Stimulated activated naive CD4-positive, alpha-beta T cell (primary cell): Measurements from ENCODE around the gene ERICH2.
"Not testable (repeated sequence)": the region's sequence is repeated elsewhere in the genome, so short reads cannot be mapped to it uniquely, and the experiment has no call there.

Experiments
- DNase-seq, 6 experiments: peaks; one replicate each; lab custom pipeline; 2025; lab: John Stamatoyannopoulos, UW

Gene ERICH2, protein sequence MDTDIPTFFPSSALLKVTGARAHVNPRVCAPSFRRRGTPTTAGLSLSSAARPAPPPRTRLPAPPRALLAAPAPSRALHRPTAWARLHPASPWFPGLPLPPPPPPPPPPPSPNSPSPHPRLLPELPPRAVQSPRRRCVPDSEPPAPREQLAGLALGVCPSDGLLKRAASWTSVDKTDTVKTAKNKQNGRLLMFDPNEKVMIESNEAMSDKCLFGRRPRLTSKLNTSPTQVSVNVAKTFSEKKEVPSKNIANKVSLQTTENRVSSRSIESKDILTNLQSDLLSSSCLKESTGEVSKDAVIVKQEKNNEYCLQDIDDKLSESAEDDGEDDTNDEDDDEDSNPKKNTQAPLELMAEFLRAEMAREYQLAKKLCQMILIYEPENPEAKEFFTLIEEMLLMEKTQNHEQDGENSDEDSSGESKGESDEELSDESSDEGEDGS

DNA sequence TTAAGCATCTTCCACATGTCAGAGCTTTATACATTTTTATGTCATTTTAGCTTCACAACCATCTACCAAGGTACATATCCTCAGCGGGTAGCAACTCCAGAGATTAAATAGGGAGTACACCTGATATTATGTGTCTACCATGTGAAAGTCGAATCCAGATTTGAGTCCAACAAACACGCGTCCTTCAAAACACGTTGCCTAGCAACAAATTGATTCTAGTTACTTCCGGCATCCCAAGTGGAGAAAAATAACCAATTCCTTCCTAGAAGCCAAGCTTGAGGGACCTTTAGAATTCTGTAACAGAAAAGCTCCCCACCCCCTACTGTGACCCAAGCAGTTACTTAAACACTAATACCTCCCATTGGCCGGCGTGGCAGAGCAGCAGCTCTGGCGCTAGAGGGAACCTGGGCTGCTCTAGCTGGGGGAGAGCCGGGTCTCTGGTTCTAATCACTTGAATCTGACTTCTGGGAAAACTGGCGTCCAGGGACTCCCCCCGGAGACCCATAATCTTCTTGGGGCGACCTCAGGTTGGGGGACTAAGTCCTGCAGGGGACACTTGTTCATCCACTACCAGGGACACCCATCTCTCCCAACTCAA, at the start of gene ERICH2:
Gene ERICH2, plus strand, starts transcription at position 371 of the 598 bp plus-strand sequence. CDS start 304 bp downstream, outside the sequence.
- DNase-seq = peak in 4 of 6 experiments; percentile 21 to 67 (median 40)

DNA sequence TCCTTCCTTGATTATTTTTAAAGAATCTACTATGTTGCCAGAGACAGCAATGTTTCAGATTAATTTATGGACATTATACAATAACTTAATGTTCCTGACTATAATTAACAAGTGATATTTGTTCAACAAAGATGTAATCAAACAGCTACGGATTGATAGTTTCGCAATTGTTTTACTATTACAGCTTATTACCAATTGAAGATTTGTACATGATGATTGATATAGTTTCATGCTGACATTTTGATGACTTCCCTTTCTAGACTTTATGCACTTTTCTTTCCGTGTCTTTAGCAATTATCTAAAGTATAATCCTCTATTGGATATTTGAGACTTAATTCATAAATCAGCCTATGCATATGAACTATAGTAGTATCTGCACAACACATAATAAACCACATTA, 48.5 kb upstream of the ERICH2 start:
- DNase-seq = no peak

DNA sequence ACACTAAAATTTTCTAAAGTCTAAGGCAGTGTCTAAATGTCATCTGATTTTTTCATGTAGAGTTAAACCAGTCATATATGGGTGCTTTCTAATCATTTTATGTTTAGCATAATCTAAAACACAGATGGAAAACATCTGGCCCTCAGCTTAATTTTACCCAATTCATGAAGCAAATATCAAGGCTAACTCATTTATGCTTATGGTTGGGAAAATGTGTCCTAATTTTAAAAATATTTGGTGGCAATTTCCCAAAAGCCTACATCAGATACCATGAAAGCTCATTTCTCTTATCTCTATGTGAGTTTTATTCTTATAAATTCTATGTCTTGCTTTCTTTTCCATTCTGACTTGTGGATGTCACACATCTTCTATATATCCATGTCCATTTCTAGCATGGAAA, 47.9 kb upstream of the ERICH2 start:
- DNase-seq = no peak

DNA sequence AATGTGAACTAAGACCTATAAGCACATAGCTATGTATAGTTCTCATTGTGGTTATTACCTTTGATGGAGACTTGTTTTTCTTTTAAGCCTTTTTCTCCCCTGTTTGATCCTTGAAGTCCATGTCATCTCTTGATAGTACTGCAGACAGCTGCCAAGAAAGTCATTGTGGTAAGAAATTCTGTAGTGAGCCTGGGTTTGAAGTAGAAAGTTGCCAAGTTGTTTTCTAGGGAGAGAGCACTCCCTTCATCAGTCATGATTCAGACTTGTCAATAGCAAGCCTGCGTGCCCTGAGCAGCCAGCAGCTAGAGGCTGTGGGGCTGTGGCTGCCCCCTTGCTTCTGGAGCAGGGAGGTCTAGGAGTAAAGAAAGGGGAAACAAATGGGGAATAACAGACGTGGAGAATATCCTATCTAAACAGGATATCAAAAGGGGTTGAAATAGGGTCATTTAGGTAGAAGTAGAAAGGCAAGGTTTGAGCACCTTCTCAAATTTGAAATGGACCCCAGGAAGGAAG, 46.7 kb upstream of the ERICH2 start:
- DNase-seq = no peak

DNA sequence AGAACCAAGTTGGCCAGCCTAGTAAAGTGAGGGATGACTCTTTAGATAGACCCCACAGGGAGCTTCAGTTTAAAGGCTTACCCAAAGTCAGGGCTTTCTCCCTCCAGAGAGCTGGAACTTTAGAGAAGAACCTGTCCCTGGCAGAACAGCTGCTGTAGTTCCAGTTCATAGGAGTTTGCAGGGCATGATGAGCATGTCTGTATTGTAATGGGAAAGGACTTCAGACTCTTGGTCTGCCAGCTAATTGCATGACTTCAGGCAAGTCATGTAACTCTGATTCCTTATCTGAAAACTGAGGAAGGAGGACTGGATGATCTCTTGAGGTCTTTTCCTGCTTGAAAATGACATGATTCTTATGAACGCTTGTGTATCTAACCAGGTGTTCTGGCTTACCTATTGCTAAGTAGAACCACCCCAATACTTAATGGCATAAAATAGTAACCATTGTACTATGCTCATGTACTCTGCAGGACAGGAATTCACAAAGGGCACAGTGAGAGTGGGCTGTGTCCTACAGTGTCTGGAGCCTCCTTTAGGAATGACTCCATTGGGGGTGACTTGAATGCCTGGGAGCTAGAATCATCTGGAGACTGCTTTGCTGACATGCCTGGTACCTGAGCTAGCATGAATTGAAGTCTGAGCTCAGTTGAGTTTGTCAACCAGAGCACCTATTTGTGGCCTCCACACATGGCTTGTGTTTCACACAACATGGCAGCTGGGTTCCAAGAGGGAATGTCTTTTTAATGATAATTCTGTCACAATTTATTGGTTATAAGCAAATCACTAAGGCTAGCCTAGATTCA, 36.2 kb upstream of the ERICH2 start:
- DNase-seq = no peak

DNA sequence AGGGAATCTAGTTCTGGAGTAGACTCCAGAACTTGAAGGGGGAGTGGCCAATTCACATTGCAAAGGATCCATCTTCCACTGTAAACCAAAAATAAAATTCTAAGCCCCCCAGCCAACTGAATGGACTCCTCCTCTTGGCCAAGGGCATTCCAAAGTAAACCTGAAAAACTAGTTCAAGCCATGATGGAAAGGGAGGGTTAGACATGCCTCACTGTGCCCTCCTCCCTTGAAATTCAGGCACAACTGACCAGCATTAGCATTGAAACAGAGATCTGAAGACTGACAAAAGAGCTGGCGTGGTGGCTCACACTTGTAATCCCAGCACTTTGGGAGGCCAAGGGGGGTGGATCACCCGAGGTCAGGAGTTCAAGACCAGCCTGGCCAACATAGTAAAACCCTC, 35.6 kb upstream of the ERICH2 start:
- DNase-seq = not testable (repeated sequence)

DNA sequence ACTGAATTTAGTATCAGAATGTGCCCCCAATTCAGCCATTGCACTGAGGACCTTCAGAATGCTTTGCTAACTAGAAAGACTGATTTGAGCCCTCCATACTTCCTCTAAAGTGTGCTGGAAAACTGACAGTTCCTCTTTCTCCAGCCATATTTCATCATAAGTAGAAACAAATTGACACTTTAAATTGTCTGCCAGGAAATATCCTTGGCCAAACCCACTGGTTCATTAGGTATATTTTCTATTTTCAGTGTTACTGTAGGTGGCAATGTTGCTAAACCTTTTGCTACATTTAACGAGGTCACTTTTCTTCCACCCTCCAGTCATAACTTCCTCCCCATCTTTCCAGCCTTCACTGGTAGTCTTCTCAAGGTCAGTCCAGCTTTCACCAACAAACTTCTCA, 33.5 kb upstream of the ERICH2 start:
- no peak for DNase-seq

DNA sequence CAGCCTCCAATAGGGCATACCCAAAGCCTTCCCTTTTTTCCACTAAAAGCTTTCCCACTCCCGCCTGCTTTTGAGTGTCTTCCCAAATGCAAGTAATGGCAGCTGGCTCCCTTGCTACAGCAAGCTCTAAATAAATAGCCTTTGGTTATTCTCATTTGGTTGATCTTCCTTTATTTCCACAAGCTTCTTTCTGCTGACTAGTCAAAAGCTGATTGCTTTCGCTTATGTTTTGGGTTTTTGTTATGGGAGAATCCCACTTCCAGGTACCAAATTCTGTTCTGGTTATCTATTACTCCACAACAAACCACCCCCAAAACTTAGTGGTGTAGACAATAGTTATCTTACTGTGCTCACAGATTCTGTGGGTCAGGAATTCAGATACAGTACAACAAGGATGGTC, 32.8 kb upstream of the ERICH2 start:
- DNase-seq = no peak

DNA sequence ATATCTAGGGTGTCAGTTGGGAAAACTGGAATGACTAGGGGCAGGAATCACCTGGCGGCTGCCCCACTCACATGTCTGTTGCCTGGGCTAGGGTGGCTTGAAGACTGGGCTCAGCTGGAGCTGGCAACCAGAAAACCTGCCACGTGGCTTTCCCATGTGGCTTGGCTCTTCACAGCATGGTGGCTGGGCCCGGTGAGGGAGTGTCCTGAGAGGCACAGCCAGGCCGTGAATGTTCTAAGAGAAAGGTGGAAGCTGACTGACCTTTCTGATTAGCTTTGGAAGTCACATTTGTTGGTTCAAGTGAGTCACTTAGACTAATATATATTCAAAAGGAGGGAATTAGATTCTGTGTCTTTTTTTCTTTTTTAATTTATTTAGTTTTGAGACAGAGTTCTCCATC, 32.4 kb upstream of the ERICH2 start:
- no peak for DNase-seq

DNA sequence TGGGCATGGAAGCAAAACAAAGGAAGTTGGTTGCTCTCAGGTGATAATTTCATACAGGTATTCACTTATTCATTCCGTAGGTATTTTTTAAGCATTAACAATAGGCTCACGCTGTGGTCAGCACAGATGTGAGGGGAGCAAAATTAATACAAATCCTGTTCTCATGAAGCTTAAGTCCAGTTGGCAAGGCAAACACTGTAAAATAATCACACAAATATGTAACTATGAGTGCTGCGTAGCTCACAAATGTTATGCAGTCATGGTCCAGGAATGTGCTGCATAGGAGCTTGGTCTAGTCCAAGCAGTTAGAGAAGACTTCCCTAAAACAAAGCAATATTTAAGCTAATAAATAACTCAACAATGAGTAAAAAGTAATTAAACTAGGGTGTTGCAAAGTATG, 31.1 kb upstream of the ERICH2 start:
- DNase-seq = no peak

DNA sequence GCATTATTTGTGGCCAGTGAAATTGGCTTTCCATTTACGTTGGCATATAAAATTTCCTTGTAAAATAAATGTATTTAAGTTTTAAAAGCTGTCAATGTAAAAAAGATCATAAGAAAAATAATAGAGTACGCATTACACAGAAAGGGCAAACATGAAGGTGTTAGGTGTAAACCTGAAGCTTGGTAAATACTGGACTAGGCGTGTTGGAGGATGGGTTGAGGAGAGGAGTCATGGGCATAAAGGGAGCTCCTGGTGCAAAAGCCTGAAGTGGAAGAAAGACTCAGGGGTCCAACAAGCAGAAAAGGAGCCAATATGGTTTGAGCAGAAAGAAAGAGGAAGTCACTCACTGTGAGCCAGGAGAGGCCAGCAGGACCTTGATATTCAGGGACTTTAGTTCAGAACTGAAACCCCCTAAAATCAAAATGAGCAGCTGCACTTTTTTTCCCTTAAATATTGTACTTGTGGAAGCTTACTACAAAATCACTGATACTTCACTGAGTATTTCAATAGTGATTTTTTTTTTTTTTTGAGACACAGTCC, 30.6 kb upstream of the ERICH2 start:
- DNase-seq = no peak

DNA sequence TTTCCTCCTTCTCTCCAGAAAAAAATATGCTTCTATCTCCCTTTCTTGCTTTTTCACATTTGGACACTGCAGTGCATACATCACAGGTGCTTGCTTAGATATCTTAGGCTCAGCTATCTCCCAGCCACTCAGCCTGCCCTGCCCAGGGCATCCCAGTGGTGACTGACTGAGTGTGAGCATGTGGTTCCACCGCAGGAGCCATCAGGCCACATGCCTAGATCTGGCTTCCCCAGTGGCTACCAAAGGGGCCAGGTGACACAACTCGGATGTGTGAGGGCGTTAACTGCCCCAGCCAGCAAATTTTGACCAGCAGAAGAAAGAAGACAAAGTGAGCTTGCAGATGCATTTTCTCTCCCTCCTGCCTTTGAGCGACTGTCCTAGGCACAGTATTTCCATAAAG, 29.5 kb upstream of the ERICH2 start:
- no peak for DNase-seq

DNA sequence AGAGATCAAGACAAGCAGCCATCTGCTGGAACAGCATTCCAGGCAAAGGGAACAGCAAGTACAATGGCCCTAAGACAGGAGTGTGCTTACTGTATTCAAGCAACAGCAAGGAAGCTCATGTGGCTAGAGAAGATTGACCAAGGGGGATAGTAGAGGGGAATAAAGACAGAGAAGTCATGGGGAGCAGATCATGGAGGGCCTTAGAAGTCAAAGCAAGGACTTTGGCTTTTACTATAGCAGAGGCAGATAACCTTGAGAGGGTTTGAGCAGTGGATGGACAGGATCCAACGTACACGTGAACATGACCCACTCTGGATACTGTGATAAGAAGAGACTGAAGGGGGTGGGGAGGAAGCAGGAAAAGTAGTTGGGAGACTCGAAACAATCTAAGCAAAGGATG, 28.2 kb upstream of the ERICH2 start:
- DNase-seq = no peak

DNA sequence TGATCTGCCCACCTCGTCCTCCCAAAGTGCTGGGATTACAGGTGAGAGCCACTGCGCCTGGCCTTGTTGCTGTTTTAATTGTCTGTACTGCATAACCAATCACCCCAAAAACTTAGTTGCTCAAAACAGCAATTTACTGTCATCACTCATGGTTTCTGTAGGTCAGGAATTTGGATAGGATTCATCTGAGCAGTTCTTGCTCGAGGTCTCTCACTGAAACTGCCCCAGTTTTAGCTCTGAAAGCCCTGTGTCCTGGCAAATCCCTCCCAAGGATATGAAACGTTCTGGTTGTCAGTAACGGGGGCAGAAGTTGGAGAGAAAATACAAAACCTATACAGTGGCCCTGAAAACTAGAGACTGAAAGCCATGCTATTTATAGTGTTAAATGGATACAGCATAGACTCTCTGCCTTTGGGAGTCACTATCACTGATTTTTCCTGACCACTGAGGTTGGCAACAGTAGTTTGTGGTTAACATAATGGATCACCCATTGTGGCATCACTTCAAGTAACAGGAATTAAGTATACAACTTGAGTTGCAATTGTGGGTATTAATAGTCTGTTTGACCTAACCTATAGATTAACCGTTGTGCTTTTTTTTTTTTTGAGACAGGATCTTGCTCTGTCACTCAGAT, 27.2 kb upstream of the ERICH2 start:
- no peak for DNase-seq

DNA sequence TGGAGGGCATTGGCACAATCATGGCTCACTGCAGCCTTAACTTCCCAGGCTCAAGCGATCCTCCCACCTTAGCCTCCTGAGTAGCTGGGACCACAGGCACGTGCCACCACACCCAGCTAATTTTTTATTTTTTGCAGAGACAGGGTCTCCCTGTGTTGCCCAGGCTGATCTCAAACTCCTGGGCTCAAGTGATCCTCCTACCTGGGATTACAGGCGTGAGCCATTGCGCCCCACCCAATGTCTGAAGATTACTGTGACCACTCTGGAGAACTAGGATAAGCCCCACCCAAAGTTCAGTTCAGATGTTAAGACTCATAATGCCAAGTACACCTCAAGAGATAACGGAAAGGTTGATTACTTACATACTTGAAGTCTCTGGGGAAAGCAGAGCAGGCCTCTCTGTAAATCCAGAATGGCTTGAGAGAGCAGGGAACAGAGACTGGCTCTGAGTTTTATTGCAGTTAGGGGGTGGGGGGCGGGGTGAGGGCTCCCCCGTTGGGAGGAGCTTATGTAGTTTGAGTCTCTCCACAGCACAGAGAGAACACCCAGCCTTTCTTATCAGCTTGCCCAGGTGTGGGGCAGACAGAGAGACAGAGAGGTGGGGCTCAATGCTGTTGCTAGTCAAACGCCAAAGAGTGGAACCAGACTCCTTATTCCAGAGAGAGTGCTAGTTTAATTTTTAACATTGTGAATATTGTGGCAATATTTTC, 26.5 kb upstream of the ERICH2 start:
- DNase-seq = no peak

DNA sequence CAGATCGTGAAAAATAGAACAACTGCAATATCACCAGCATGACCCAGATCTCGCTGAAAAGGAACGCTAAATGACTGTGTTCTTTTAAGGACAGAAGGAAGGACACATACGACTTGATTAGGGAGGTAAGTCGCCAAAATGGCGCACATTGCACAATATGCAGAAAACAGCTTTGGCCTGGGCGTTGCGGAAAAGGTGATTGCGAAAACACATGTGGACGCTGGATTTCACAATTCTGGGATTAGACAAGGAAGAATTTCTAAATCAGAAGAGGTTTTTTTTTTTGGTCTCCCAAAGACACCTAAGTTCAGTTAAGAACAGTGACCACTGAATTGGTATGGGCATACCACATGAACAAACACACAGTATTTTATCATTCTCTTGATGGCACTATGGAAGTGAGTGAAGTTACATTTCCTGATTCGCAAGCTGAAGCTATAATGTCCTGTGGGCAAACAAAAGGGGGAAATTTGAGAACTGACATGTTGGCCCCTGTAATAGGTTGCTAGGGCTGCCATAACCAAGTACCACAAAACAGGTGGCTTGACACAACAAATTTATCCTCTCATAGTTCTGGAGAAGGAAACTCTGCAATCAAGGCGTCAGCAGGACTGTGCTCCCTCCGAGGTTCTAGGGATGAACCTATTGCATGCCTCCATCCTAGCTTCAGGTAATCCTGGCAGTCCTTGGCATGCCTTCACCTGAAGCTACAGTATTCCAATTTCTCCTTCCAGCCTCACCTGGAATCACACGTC, 25.8 kb upstream of the ERICH2 start:
- no peak for DNase-seq

DNA sequence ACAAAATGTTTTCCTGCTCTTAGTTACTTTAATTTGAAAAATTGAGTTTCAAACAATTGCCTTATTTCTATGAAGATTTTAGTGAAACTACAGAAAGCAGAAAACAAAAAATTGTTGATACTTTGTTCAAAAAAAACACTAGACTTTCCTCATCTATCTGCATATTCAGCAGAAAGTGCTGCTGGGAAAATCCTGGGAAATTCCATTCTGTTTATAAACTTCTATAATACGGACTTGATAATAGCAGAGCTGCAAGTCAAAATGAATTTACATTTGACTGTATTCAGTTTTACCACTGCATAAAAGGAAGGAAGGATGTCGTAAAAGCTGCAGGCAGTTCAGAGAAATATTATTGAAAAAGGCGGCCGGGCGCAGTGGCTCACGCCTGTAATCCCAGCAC, 24.9 kb upstream of the ERICH2 start:
- DNase-seq = no peak

DNA sequence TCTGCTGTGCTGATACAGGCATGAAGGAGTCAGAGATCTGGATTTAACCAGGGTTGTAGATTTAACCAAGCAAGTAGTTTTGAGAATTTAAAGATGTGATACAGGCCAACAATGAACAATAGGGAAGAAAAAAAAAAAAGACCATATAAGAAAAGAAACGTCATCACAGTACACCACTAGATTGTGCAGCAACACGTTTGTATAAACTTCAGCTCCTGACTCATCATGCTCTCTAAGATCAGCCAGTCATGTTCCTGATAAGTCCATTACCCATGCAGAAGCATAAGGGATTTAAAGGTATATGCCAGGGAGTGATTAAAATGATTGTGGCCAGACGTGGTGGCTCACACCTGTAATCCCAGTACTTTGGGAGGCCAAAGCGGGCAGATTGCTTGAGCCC, 22.3 kb upstream of the ERICH2 start:
- DNase-seq = no peak

DNA sequence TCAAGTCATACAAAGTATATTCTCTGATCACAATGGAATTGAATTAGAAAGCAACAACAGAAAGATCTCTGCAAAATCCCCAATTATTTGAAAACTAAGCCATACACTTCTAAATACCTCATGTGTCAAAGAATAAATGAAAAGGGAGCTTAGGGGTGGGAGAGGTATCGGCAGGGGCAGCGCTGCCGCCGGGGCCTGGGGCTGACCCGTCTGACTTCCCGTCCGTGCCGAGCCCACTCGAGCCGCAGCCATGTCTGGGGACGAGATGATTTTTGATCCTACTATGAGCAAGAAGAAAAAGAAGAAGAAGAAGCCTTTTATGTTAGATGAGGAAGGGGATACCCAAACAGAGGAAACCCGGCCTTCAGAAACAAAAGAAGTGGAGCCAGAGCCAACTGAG, 18.6 kb upstream of the ERICH2 start:
- not testable (repeated sequence) for DNase-seq

DNA sequence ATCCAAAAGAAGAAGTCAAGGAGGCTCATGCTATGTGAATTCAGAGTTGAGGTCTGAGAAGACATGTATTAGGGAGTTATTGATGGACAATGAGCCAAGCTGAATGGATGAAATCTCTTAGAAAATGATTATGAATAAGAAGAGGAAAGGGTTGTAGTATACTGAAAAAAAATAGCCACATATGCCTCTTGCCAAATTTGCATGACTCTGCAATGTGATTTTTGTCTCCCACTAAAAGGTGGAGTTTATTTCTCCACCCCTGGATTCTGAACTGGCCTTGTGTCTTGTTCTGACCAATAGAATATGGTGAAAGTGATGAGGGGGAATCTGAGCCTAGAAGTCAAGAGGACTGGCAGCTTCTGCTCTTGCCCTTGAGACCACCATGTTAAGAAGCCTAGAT, 8.6 kb upstream of the ERICH2 start:
- DNase-seq = no peak
